ENCODE data around the gene CAPN5.

CAPN5 gene

DNA sequence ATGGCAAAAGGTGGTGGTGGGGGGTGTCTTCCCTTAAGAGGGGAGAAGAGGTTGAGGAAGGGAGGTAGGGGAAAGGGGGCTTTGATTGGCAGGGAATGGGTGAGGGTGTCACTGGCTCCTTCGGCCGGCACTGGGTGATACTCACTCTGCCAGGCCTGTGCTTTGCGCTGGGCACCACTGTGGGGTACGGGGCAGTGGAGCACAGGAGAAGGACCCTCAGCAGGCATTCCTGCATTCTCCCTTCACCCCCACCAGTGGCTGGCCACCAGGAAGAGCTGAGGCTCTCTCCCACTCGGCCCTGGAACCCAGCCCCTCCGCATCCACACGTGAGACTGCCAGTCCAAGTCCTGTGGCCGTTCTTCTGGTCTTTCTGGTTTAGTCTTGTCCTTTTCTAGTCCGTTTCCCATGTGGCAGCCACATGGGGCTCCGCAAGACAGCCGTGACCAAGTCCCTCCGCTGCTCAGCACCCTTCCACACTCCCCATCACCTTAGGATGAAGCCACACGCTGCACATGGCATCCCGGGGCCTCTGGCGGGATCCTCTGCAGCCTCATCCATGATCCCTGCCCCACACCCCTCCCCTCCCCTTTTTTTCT, 8.0 kb downstream of the CAPN5 start:
- Histone ChIP-seq H3K4me3 (ENCODE audit: low read length) (no peak overlapping the region), H3K27ac (ENCODE audit: low read length) (no peak overlapping the region), H3K79me2 (ENCODE audit: low read length) (no peaks in the 10 kb centered on the region), H3K9me3 (ENCODE audit: insufficient read depth, low read length) (no peaks in the 10 kb centered on the region), H3K4me2 (ENCODE audit: low read length) (no peak overlapping the region), H3K36me3 (replicated peaks; ENCODE audit: low read depth, low read length) (no peaks in the 10 kb centered on the region), H2AFZ (ENCODE audit: low read depth, low read length) (no peak overlapping the region), H3K4me1 (ENCODE audit: low read length) (peaks cover 15% of the 10 kb centered on the region), H3K9ac (ENCODE audit: low read length) (no peak overlapping the region), H3K27me3 (ENCODE audit: low read depth, low read length) (peaks cover 20% of the 10 kb centered on the region), H4K20me1 (ENCODE audit: insufficient read depth, low read length) (no peaks in the 10 kb centered on the region)
- TF ChIP-seq, protein P1, sequence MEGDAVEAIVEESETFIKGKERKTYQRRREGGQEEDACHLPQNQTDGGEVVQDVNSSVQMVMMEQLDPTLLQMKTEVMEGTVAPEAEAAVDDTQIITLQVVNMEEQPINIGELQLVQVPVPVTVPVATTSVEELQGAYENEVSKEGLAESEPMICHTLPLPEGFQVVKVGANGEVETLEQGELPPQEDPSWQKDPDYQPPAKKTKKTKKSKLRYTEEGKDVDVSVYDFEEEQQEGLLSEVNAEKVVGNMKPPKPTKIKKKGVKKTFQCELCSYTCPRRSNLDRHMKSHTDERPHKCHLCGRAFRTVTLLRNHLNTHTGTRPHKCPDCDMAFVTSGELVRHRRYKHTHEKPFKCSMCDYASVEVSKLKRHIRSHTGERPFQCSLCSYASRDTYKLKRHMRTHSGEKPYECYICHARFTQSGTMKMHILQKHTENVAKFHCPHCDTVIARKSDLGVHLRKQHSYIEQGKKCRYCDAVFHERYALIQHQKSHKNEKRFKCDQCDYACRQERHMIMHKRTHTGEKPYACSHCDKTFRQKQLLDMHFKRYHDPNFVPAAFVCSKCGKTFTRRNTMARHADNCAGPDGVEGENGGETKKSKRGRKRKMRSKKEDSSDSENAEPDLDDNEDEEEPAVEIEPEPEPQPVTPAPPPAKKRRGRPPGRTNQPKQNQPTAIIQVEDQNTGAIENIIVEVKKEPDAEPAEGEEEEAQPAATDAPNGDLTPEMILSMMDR (IDR thresholded peaks at IDR 0.05; ENCODE audit: low read depth, low read length) = no peak
- TF ChIP-seq EZH2phosphoT487 (IDR thresholded peaks at IDR 0.05; ENCODE audit: low read depth) = no peak

DNA sequence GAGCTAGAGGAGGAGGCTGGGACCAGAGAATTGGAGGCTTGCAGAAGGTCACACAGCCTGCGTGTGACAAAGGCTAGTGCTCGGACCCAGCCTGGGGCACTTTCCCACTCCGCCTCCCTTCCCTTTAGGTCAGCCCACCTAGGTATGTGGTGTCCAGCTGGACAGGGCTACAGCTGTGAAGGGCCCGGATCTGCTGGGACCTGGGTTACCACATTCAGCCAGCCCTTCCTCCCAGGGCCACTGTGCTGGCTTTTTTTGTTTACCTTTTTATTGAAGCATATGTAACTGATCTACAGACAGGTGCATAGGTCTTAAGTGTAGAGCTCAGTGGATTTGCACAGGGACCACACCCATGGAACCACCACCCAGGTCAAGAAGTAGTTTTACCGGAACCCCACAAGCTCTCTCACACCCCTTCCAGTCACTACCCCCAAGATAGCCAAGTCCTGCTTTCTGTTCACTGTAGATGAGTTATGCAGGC, 8.7 kb downstream of the CAPN5 start:
- H3K36me3 ChIP-seq (replicated peaks; ENCODE audit: low read depth, low read length) = no peaks in the 10 kb centered on the region
- H4K20me1 ChIP-seq (ENCODE audit: insufficient read depth, low read length) = no peaks in the 10 kb centered on the region
- H3K4me3 ChIP-seq (ENCODE audit: low read length) = no peak overlapping the region
- TF ChIP-seq EZH2phosphoT487 (IDR thresholded peaks at IDR 0.05; ENCODE audit: low read depth) = no peak
- TF ChIP-seq, protein P1 (IDR thresholded peaks at IDR 0.05; ENCODE audit: low read depth, low read length) = no peak
- H3K4me1 ChIP-seq (ENCODE audit: low read length) = peaks cover 9% of the 10 kb centered on the region
- H3K79me2 ChIP-seq (ENCODE audit: low read length) = no peaks in the 10 kb centered on the region
- H2AFZ ChIP-seq (ENCODE audit: low read depth, low read length) = no peak overlapping the region
- H3K4me2 ChIP-seq (ENCODE audit: low read length) = no peak overlapping the region
- H3K27ac ChIP-seq (ENCODE audit: low read length) = no peak overlapping the region
- H3K9ac ChIP-seq (ENCODE audit: low read length) = no peak overlapping the region
- H3K27me3 ChIP-seq (ENCODE audit: low read depth, low read length) = peaks cover 13% of the 10 kb centered on the region
- H3K9me3 ChIP-seq (ENCODE audit: insufficient read depth, low read length) = no peaks in the 10 kb centered on the region

DNA sequence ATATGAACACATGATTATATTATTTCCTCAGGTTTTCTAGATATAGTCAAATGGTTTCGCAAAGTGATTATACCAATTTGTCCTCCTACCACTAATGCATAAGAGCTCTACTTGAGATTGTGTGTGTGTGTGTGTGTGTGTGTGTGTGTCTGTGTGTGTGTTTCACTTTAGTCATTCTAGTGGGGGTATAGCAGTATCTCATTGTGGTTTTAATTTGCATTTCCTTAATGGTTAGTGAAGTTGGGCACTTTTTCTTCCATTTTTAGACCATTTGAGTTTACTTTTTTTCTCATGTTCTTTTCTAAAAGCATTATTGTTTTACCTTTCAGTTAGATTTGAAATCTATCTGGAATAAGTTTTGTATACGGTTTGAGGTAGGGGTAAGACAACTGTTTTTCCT, 12.9 kb downstream of the CAPN5 start:
- no peak for TF ChIP-seq EZH2phosphoT487 (IDR thresholded peaks at IDR 0.05; ENCODE audit: low read depth)
- TF ChIP-seq, protein P1 (IDR thresholded peaks at IDR 0.05; ENCODE audit: low read depth, low read length) = no peak
- H3K4me1 ChIP-seq (ENCODE audit: low read length) = no peaks in the 10 kb centered on the region
- no peaks in the 10 kb centered on the region for H4K20me1 ChIP-seq (ENCODE audit: insufficient read depth, low read length)
- H2AFZ ChIP-seq (ENCODE audit: low read depth, low read length) = no peak overlapping the region
- H3K4me3 ChIP-seq (ENCODE audit: low read length) = no peak overlapping the region
- no peak overlapping the region for H3K9ac ChIP-seq (ENCODE audit: low read length)
- no peaks in the 10 kb centered on the region for H3K9me3 ChIP-seq (ENCODE audit: insufficient read depth, low read length)
- peaks cover 9% of the 10 kb centered on the region for H3K27me3 ChIP-seq (ENCODE audit: low read depth, low read length)
- H3K36me3 ChIP-seq (replicated peaks; ENCODE audit: low read depth, low read length) = no peaks in the 10 kb centered on the region
- H3K79me2 ChIP-seq (ENCODE audit: low read length) = no peaks in the 10 kb centered on the region
- no peak overlapping the region for H3K4me2 ChIP-seq (ENCODE audit: low read length)
- H3K27ac ChIP-seq (ENCODE audit: low read length) = no peak overlapping the region

DNA sequence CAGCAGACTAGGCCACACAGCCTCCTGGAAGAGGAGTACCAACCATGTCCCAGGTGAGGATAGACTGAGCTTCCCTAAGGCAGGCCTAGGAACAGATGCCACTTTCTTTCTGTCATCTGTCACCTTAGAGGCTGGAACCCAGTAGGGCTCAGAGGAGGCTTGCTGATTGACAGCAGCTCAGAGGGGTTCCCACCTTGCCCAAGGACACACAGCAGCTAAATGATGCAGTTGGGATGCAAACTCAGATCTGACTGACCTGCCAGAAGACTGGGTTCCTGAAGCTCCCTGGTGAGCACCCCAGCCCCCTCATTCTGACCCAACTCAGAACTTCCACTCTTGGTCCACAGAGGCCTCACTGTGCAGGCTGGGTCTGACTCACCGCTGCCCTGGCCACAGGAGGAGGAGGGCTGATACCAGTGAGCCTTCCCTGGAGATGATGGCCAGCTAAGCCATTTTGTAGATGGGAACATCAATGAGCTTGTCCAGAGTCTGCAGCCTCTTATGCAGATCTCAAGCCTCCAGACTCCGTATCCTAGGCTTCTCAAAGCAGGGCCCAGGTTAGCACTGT, 14.0 kb downstream of the CAPN5 start:
- Histone ChIP-seq H3K27me3 (ENCODE audit: low read depth, low read length) (peaks cover 5% of the 10 kb centered on the region), H3K9ac (ENCODE audit: low read length) (no peak overlapping the region), H3K4me3 (ENCODE audit: low read length) (no peak overlapping the region)

More for the DNA sequence above, 14.0 kb downstream of the CAPN5 start:
- no peaks in the 10 kb centered on the region for H3K4me1 ChIP-seq (ENCODE audit: low read length)
- H3K79me2 ChIP-seq (ENCODE audit: low read length) = no peaks in the 10 kb centered on the region
- H3K4me2 ChIP-seq (ENCODE audit: low read length) = no peak overlapping the region
- no peaks in the 10 kb centered on the region for H3K9me3 ChIP-seq (ENCODE audit: insufficient read depth, low read length)
- H3K36me3 ChIP-seq (replicated peaks; ENCODE audit: low read depth, low read length) = no peaks in the 10 kb centered on the region
- no peaks in the 10 kb centered on the region for H4K20me1 ChIP-seq (ENCODE audit: insufficient read depth, low read length)
- no peak for TF ChIP-seq EZH2phosphoT487 (IDR thresholded peaks at IDR 0.05; ENCODE audit: low read depth)
- TF ChIP-seq, protein P1 (IDR thresholded peaks at IDR 0.05; ENCODE audit: low read depth, low read length) = no peak
- H3K27ac ChIP-seq (ENCODE audit: low read length) = no peak overlapping the region
- no peak overlapping the region for H2AFZ ChIP-seq (ENCODE audit: low read depth, low read length)

Measured in OCI-LY3 (cell line).